IMR-90 (cell line): ENCODE results near the gene CALML4. TPM values are rescaled to one million over a fixed set of nuclear protein-coding genes. Genes with fewer than 3 reads are reported as not detected.

Experiments
- ATAC-seq: fragments of 200-7000 bp; cut with Tn5 transposase; 2 replicates; pipeline ENCODE4 v1.9.1; 2020; ENCODE audit warnings: low read depth, mild to moderate bottlenecking, moderate library complexity
- BruUV-seq: library from RNA; stranded (reverse); fragments of 400-500 nt; replicated peaks from 2 replicates; lab custom pipeline; 2021; lab: Mats Ljungman, UMichigan
- CTCF ChIA-PET: fragments of 300-600 bp; formaldehyde crosslinking; extraction: SDS; loops from one replicate; lab custom pipeline; 2021; ENCODE audit warnings: antibody characterized with exemption; lab: Yijun Ruan, JAX
- POLR2A ChIA-PET: fragments of 300-600 bp; sonication (Branson Sonifier 250); formaldehyde crosslinking; loops from one replicate; lab custom pipeline; 2022; ENCODE audit warnings: antibody characterized with exemption; ENCODE audit not compliant: unreplicated experiment; lab: Charles Lee
- DNase-seq: peaks from one replicate; pipeline ENCODE4 v3.0.0; 2013
- H2AFZ ChIP-seq: replicated peaks from 2 replicates; pipeline ENCODE3; 2013; ENCODE audit warnings: low read length, mild to moderate bottlenecking; ENCODE audit not compliant: poor library complexity
- H2AK5ac ChIP-seq: 2 replicates; pipeline ENCODE4 v1.6.1; 2013; ENCODE audit warnings: low read depth, low read length, inconsistent platforms
- H2AK9ac ChIP-seq: replicated peaks from 2 replicates; pipeline ENCODE3; 2013; ENCODE audit warnings: mild to moderate bottlenecking, low read depth, low read length, moderate library complexity; ENCODE audit not compliant: poor library complexity
- H2BK120ac ChIP-seq: 2 replicates; pipeline ENCODE4 v1.6.1; 2013; ENCODE audit warnings: low read depth, low read length, inconsistent platforms
- H2BK15ac ChIP-seq: 3 replicates; pipeline ENCODE4 v1.6.1; 2013; ENCODE audit warnings: low read depth, low read length, inconsistent platforms
- H2BK20ac ChIP-seq: 2 replicates; pipeline ENCODE4 v1.6.1; 2013; ENCODE audit warnings: low read depth, mild to moderate bottlenecking, inconsistent platforms, low read length, moderate library complexity
- H2BK5ac ChIP-seq: 2 replicates; pipeline ENCODE4 v1.6.1; 2013; ENCODE audit warnings: mild to moderate bottlenecking, low read depth, low read length, inconsistent platforms; ENCODE audit not compliant: poor library complexity, severe bottlenecking
- H3K14ac ChIP-seq: replicated peaks from 2 replicates; pipeline ENCODE4 v1.6.1; 2013; ENCODE audit warnings: low read depth, low read length, inconsistent platforms
- H3K18ac ChIP-seq: 2 replicates; pipeline ENCODE4 v1.6.1; 2013; ENCODE audit warnings: low read depth, low read length, control low read depth
- H3K23ac ChIP-seq: 2 replicates; pipeline ENCODE4 v1.6.1; 2013; ENCODE audit warnings: low read depth, low read length, inconsistent platforms
- H3K27ac ChIP-seq: 2 replicates; pipeline ENCODE4 v1.5.1; 2013; ENCODE audit warnings: mild to moderate bottlenecking, control low read depth, low read length; ENCODE audit not compliant: insufficient read depth
- H3K27me3 ChIP-seq: 2 replicates; pipeline ENCODE4 v1.6.1; 2013; ENCODE audit warnings: low read length; ENCODE audit not compliant: control insufficient read depth, insufficient read depth
- H3K36me3 ChIP-seq: 2 replicates; pipeline ENCODE4 v1.6.1; 2013; ENCODE audit warnings: low read length, mixed read lengths; ENCODE audit not compliant: control insufficient read depth, insufficient read depth
- H3K4ac ChIP-seq: 2 replicates; pipeline ENCODE4 v1.6.1; 2013; ENCODE audit warnings: low read depth, low read length, inconsistent platforms
- H3K4me1 ChIP-seq: 2 replicates; pipeline ENCODE4 v1.6.1; 2013; ENCODE audit warnings: low read length, mixed read lengths; ENCODE audit not compliant: control insufficient read depth, insufficient read depth
- H3K4me2 ChIP-seq: 2 replicates; pipeline ENCODE4 v1.6.1; 2013; ENCODE audit warnings: low read depth, mild to moderate bottlenecking, control low read depth, low read length, moderate library complexity
- H3K4me3 ChIP-seq: 2 replicates; pipeline ENCODE4 v1.5.1; 2013; ENCODE audit warnings: low read depth, mild to moderate bottlenecking, control low read depth, low read length, moderate library complexity; ENCODE audit not compliant: insufficient read depth
- H3K56ac ChIP-seq: 2 replicates; pipeline ENCODE4 v1.6.1; 2013; ENCODE audit warnings: low read length, inconsistent platforms; ENCODE audit not compliant: insufficient read depth; ENCODE audit errors: extremely low read depth
- H3K79me1 ChIP-seq, 2 experiments: 2 replicates each; pipeline ENCODE4 v1.6.1; 2013; ENCODE audit warnings: low read length in 2 of 2, inconsistent platforms in 1 of 2, low read depth in 1 of 2
- H3K9ac ChIP-seq: 2 replicates; pipeline ENCODE4 v1.6.1; 2013; ENCODE audit warnings: low read depth, low read length, control low read depth
- H3K9me1 ChIP-seq: 2 replicates; pipeline ENCODE4 v1.6.1; 2013; ENCODE audit warnings: low read length, inconsistent platforms; ENCODE audit not compliant: insufficient read depth
- H3K9me3 ChIP-seq: 2 replicates; pipeline ENCODE4 v1.6.1; 2013; ENCODE audit warnings: low read length; ENCODE audit not compliant: control insufficient read depth, insufficient read depth
- H4K20me1 ChIP-seq: 2 replicates; pipeline ENCODE4 v1.6.1; 2013; ENCODE audit warnings: low read length, inconsistent platforms; ENCODE audit not compliant: insufficient read depth
- H4K5ac ChIP-seq: 2 replicates; pipeline ENCODE4 v1.6.1; 2013; ENCODE audit warnings: mild to moderate bottlenecking, low read depth, low read length, control low read depth
- H4K8ac ChIP-seq, 2 experiments: 2 replicates each; pipeline ENCODE4 v1.6.1; 2013; ENCODE audit warnings: low read depth in 2 of 2, low read length in 2 of 2, control low read depth in 1 of 2, inconsistent platforms in 1 of 2
- H4K91ac ChIP-seq: 2 replicates; pipeline ENCODE4 v1.6.1; 2013; ENCODE audit warnings: low read depth, low read length, inconsistent platforms; ENCODE audit not compliant: insufficient read depth
- MAZ ChIP-seq: IDR thresholded peaks from 2 replicates; pipeline ENCODE4 v1.6.1; 2012; ENCODE audit warnings: low read depth, mild to moderate bottlenecking, low read length, improper control_type of control experiment, moderate library complexity, borderline replicate concordance
- NFE2L2 ChIP-seq: fragments of 150-350 bp; IDR thresholded peaks from 2 replicates; pipeline ENCODE4 v1.6.1; 2016; ENCODE audit warnings: low read depth, mild to moderate bottlenecking, low read length
- POLR2A ChIP-seq: IDR thresholded peaks from 2 replicates; pipeline ENCODE4 v1.6.1; 2012; ENCODE audit warnings: mild to moderate bottlenecking, low read depth, low read length
- RCOR1 ChIP-seq: IDR thresholded peaks from 2 replicates; pipeline ENCODE4 v1.6.1; 2012; ENCODE audit warnings: mild to moderate bottlenecking, low read length, improper control_type of control experiment; ENCODE audit not compliant: insufficient replicate concordance
- RFX5 ChIP-seq: IDR thresholded peaks from 2 replicates; pipeline ENCODE4 v1.8.0; 2012; ENCODE audit warnings: low read depth, mild to moderate bottlenecking, low read length, moderate library complexity
- WGBS, 2 experiments: methylation state at CpG; one replicate each; pipeline versions ENCODE4 v1.1.5 to v1.1.7; 2013; ENCODE audit warnings: missing lambda C conversion rate in 2 of 2; ENCODE audit not compliant: insufficient read length in 1 of 2; ENCODE audit errors: extremely low coverage in 2 of 2; 5-methylcytosine and 5-hydroxymethylcytosine counted together
- dilution Hi-C: fragments of 300-500 bp; cut with HindIII; formaldehyde crosslinking; loops from one replicate; pipeline ENCODE4 v1.14.3; 2018; ENCODE audit warnings: low sequenced_read_pairs; ENCODE audit not compliant: unreplicated experiment
- in situ Hi-C: fragments of 300-500 bp; cut with MboI; formaldehyde crosslinking; loops from 3 replicates; pipeline ENCODE4 v1.14.3; 2019; ENCODE audit warnings: low sequenced_read_pairs, inconsistent platforms, mixed read lengths
- intact Hi-C: fragments of 100-400 bp; cut with micrococcal nuclease; formaldehyde crosslinking; loops from 2 replicates; pipeline ENCODE4 v1.10.0; 2022
- polyA plus RNA-seq, 3 experiments: library from polyadenylated mRNA; depleted of rRNA; stranded (reverse); fragments of >200 nt; gene quantifications; 2 replicates each; pipeline ENCODE4 v1.2.3, GENCODE V29; 2012; ENCODE audit warnings: low replicate concordance in 1 of 3
- total RNA-seq: library from RNA; depleted of rRNA; stranded (reverse); fragments of >200 nt; gene quantifications from 2 replicates; pipeline ENCODE4 v1.2.3, GENCODE V29; 2012
- TF ChIP-seq, protein P1 (sequence below): fragments of 150-350 bp; IDR thresholded peaks from 2 replicates; pipeline ENCODE4 v1.6.1; 2016; ENCODE audit warnings: low read depth, mild to moderate bottlenecking, low read length, moderate library complexity, borderline replicate concordance

Gene CALML4
- total and polyA plus RNA-seq, 2 of the 4 experiments (the other 2 are of a cell fraction): 0.36 to 1.3 TPM

DNA sequence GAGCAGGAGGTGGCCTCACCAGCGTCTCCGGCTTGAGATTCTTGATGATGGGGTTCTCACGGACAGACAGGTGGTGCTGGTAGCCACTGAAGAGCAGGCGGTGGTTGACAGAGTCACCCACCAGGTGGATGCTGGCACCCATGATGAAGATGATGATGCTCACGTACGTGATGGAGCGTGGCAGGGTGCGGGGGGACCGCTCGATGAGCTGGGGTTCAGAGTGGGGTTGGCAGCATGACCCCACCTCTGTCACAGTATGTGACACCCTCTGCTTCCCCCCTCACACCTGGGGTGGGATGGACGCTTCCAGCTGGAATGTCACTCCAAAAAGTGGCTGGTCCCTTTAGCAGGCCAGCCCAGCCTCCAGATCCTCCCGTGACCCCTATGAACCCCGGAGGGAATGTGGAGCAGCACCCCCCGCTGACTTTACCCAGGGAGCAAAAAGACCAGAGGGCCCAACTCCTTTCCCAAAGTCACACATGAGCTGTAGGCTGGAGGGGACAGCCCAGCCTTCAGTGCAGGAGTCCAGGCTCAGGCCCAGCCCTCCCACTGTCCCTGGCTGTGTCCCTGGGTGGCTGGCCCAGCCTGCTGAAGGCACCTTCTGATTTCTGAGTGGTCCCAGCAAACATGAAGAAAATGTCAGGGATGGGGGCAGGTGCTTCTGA is 6.7 kb upstream of the CALML4 start:
- Histone ChIP-seq H3K9me3 (no peaks in the 10 kb centered on the region), H3K4me1 (peaks cover 3% of the 10 kb centered on the region; the same call in 1 of the 2 replicates), H4K5ac (no peak overlapping the region), H3K36me3 (no peaks in the 10 kb centered on the region), H3K14ac (no peak overlapping the region), H3K4me3 (no peak overlapping the region), H4K8ac (no peak overlapping the region), H3K56ac (no peak overlapping the region), H2BK15ac (no peak overlapping the region), H3K4ac (no peak overlapping the region), H2AFZ (no peak overlapping the region), H3K9me1 (no peaks in the 10 kb centered on the region; the same call in 1 of the 2 replicates), H2AK5ac (no peak overlapping the region), H3K18ac (no peak overlapping the region), H3K9ac (no peak overlapping the region), H2BK20ac (no peak overlapping the region), H3K27me3 (no peaks in the 10 kb centered on the region), H2BK5ac (no peak overlapping the region), H4K91ac (no peak overlapping the region), H3K23ac (no peak overlapping the region), H4K20me1 (peaks cover 15% of the 10 kb centered on the region; the same call in 1 of the 2 replicates), H3K79me1 (peaks cover 14 to 48% of the 10 kb centered on the region in 2 experiments; a peak in 3 of 4 replicates), H3K27ac (no peak overlapping the region), H2AK9ac (no peak overlapping the region), H2BK120ac (no peak overlapping the region), H3K4me2 (no peak overlapping the region)
- ATAC-seq (no peak), DNase-seq (no peak)
- 93% methylated on average over 10 of the region's 14 CpGs; no CpG with 5 or more reads in 1 of the 2 experiments for WGBS, 2 experiments
- TF ChIP-seq RCOR1: no peak
- no peak for TF ChIP-seq RFX5
- no peak for TF ChIP-seq MAZ
- TF ChIP-seq NFE2L2: no peak
- TF ChIP-seq POLR2A: no peak
- TF ChIP-seq, protein P1, sequence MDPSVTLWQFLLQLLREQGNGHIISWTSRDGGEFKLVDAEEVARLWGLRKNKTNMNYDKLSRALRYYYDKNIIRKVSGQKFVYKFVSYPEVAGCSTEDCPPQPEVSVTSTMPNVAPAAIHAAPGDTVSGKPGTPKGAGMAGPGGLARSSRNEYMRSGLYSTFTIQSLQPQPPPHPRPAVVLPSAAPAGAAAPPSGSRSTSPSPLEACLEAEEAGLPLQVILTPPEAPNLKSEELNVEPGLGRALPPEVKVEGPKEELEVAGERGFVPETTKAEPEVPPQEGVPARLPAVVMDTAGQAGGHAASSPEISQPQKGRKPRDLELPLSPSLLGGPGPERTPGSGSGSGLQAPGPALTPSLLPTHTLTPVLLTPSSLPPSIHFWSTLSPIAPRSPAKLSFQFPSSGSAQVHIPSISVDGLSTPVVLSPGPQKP: no peak
- in situ Hi-C loops (no loop called here), dilution Hi-C loops (no loop called here), intact Hi-C loops (loop anchor here (2.0 kb wide), 2 partner anchors 349 to 371 kb away; partner anchors contain the start of gene RNU6-1)
- no TSS peak for BruUV-seq
- POLR2A ChIA-PET: no interaction called here
- CTCF ChIA-PET: no interaction called here
